Gastroesophageal sphincter (tissue), 4 donors: ENCODE data around the gene PLXNA3. TPM values are rescaled to one million over a fixed set of nuclear protein-coding genes. Genes with fewer than 3 reads are reported as not detected.

Experiments used
- ATAC-seq: fragments of 150-250 bp; one replicate; pipeline ENCODE4 v1.9.1; 2016; ENCODE audit warnings: mild to moderate bottlenecking, moderate library complexity
- H3K27ac ChIP-seq, 4 donors: fragments of 200-600 bp; sonication (generic) in 3 of 4; 1 replicate in 3 of 4; 2 replicates in 1 of 4; pipeline ENCODE4 v1.5.1; 2016 to 2019
- H3K27me3 ChIP-seq: fragments of 200-600 bp; sonication (generic); one replicate; pipeline ENCODE4 v1.5.1; 2019
- H3K36me3 ChIP-seq, 2 donors: fragments of 200-600 bp; sonication (generic); one replicate each; pipeline ENCODE4 v1.5.1; 2019; ENCODE audit warnings: control low read depth in 1 of 2
- H3K4me1 ChIP-seq, 3 donors: fragments of 200-600 bp; sonication (generic); 1 replicate in 2 of 3; 2 replicates in 1 of 3; pipeline ENCODE4 v1.5.1; 2016 to 2019; ENCODE audit warnings: control low read depth in 2 of 3
- H3K4me3 ChIP-seq, 2 donors: fragments of 200-600 bp; sonication (generic); one replicate each; pipeline ENCODE4 v1.5.1; 2019; ENCODE audit warnings: mild to moderate bottlenecking in 1 of 2, moderate library complexity in 1 of 2
- H3K9me3 ChIP-seq, 3 donors: fragments of 200-600 bp; sonication (generic); one replicate each; pipeline ENCODE4 v1.5.1; 2017 to 2019; ENCODE audit warnings: control low read depth in 2 of 3
- EP300 ChIP-seq: sonication (generic); formaldehyde crosslinking; IDR thresholded peaks from one replicate; pipeline ENCODE4 v1.6.1; 2017; ENCODE audit warnings: antibody characterized with exemption, mild to moderate bottlenecking
- POLR2A ChIP-seq, 2 donors: fragments of 450-650 bp; IDR thresholded peaks; one replicate each; pipeline ENCODE4 v1.6.1; 2017; ENCODE audit warnings: antibody characterized with exemption in 2 of 2, mild to moderate bottlenecking in 2 of 2, moderate library complexity in 1 of 2
- POLR2AphosphoS5 ChIP-seq: sonication (generic); formaldehyde crosslinking; IDR thresholded peaks from one replicate; pipeline ENCODE4 v1.6.1; 2017; ENCODE audit warnings: antibody characterized with exemption
- WGBS, 2 donors: methylation state at CpG; one replicate each; pipeline ENCODE4 v1.1.5; 2018; ENCODE audit warnings: low coverage in 1 of 2; 5-methylcytosine and 5-hydroxymethylcytosine counted together
- total RNA-seq, 4 donors: library from RNA; depleted of rRNA; stranded (reverse); fragments of >200 nt; gene quantifications; one replicate each; pipeline ENCODE4 v1.1.0, GENCODE V29; 2016
- TF ChIP-seq, protein P1 (sequence below), 4 experiments: fragments of 200-600 bp in 2 of 4; fragments of 450-650 bp in 2 of 4; sonication (generic) in 1 of 4; IDR thresholded peaks; one replicate each; pipeline ENCODE4 v1.5.1; 2017 to 2019; ENCODE audit warnings: antibody characterized with exemption in 4 of 4, mild to moderate bottlenecking in 2 of 4, moderate library complexity in 2 of 4

Gene PLXNA3
- total RNA-seq, 4 donors from 2014 or later = 1.5 to 13.9 (median 8.2) TPM

- TF ChIP-seq EP300 (no peak), POLR2A (IDR thresholded peaks at IDR 0.05) (no peak), POLR2AphosphoS5 (no peak)
- TF ChIP-seq, protein P1, sequence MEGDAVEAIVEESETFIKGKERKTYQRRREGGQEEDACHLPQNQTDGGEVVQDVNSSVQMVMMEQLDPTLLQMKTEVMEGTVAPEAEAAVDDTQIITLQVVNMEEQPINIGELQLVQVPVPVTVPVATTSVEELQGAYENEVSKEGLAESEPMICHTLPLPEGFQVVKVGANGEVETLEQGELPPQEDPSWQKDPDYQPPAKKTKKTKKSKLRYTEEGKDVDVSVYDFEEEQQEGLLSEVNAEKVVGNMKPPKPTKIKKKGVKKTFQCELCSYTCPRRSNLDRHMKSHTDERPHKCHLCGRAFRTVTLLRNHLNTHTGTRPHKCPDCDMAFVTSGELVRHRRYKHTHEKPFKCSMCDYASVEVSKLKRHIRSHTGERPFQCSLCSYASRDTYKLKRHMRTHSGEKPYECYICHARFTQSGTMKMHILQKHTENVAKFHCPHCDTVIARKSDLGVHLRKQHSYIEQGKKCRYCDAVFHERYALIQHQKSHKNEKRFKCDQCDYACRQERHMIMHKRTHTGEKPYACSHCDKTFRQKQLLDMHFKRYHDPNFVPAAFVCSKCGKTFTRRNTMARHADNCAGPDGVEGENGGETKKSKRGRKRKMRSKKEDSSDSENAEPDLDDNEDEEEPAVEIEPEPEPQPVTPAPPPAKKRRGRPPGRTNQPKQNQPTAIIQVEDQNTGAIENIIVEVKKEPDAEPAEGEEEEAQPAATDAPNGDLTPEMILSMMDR (IDR thresholded peaks at IDR 0.05) = no peak
- Histone ChIP-seq H3K36me3 (peaks cover 0 to 19% of the 10 kb centered on the region in 2 donors), H3K4me3 (no peak overlapping the region), H3K4me1 (peaks cover 0 to 37% (median 7%) of the 10 kb centered on the region in 3 donors), H3K27ac (no peak overlapping the region), H3K27me3 (no peaks in the 10 kb centered on the region), H3K9me3 (no peaks in the 10 kb centered on the region)
- WGBS, 2 donors = 70 to 90% methylated on average over 2 to 4 of the region's 7 CpGs
- ATAC-seq = no peak
These were observed 25.2 kb downstream of the PLXNA3 start for GRCh38 chrX:154483325-154483724.

GRCh38 chrX:154484255-154485149 is 26.4 kb downstream of the PLXNA3 start:
- 80% methylated on average over 2 of the region's 16 CpGs; no CpG with 5 or more reads in 1 of the 2 donors for WGBS, 2 donors

GRCh38 chrX:154485150-154486051 is 27.3 kb downstream of the PLXNA3 start:
- no peaks in the 10 kb centered on the region for H3K27me3 ChIP-seq
- peaks cover 0 to 25% of the 10 kb centered on the region in 2 donors for H3K36me3 ChIP-seq
- H3K27ac ChIP-seq = peak overlapping the region; percentile 84 to 90 (median 90)
- peaks cover 0 to 50% (median 4%) of the 10 kb centered on the region in 3 donors for H3K4me1 ChIP-seq
- TF ChIP-seq, protein P1 (IDR thresholded peaks at IDR 0.05) = no peak
- no peak for ATAC-seq
- WGBS, 2 donors = 60% methylated on average over 1 of the region's 35 CpGs; no CpG with 5 or more reads in 1 of the 2 donors
- no peaks in the 10 kb centered on the region for H3K9me3 ChIP-seq
- H3K4me3 ChIP-seq = peak overlapping the region; percentile 73 to 93

More at GRCh38 chrX:154484255-154485149, 26.4 kb downstream of the PLXNA3 start:
- Histone ChIP-seq H3K4me1 (peaks cover 0 to 48% (median 4%) of the 10 kb centered on the region in 3 donors), H3K9me3 (no peaks in the 10 kb centered on the region), H3K36me3 (peaks cover 0 to 25% of the 10 kb centered on the region in 2 donors), H3K27ac (peak overlapping the region in 3 of 4 donors; percentile 7 to 90 (median 84)), H3K4me3 (no peak overlapping the region), H3K27me3 (no peaks in the 10 kb centered on the region)
- no peak for ATAC-seq
- TF ChIP-seq EP300 = no peak
- no peak for TF ChIP-seq POLR2AphosphoS5
- TF ChIP-seq, protein P1 (IDR thresholded peaks at IDR 0.05) = no peak
- no peak for TF ChIP-seq POLR2A (IDR thresholded peaks at IDR 0.05)

DNA sequence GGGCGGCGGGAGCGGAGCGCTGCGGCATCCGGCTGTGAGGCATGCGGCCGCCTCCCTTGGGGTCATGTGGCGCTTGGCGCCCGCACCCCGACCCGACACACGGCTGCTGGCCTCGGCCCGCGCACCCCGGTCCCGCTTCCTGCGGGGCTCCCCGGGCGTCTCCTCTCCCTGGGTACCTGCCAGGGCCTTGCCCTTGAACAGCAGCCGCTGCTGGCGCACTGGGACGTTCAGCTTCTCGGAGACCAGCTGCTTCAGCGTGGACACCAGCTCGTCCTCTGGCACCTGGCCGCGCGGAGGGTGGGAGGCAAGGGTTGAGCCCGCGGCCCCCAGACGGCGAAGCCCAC is 27.9 kb downstream of the PLXNA3 start:
- Histone ChIP-seq H3K36me3 (peaks cover 0 to 25% of the 10 kb centered on the region in 2 donors), H3K4me1 (peaks cover 0 to 51% (median 4%) of the 10 kb centered on the region in 3 donors), H3K4me3 (peak overlapping the region; percentile 73 to 93), H3K27ac (peak overlapping the region; percentile 84 to 90 (median 90)), H3K9me3 (no peaks in the 10 kb centered on the region), H3K27me3 (no peaks in the 10 kb centered on the region)
- WGBS, 2 donors = no CpG with 5 or more reads among the region's 35 CpGs
- no peak for ATAC-seq
- TF ChIP-seq POLR2AphosphoS5 (no peak), POLR2A (IDR thresholded peaks at IDR 0.05) (no peak), EP300 (no peak)
- TF ChIP-seq, protein P1 (IDR thresholded peaks at IDR 0.05) = no peak
